Uterus (tissue), 2 donors: ENCODE measurements around the gene VPS52.

Experiments used
- CTCF ChIP-seq, 4 experiments: fragments of 200-600 bp in 2 of 4; fragments of 450-650 bp in 2 of 4; sonication (generic) in 2 of 4; IDR thresholded peaks; one replicate each; pipeline ENCODE4 v1.5.1; 2016 to 2019; ENCODE audit warnings: antibody characterized with exemption in 4 of 4, mild to moderate bottlenecking in 2 of 4, moderate library complexity in 1 of 4
- POLR2A ChIP-seq, 2 donors: fragments of 450-650 bp; IDR thresholded peaks; one replicate each; pipeline ENCODE4 v1.6.1; 2016; ENCODE audit warnings: antibody characterized with exemption in 2 of 2, mild to moderate bottlenecking in 1 of 2, moderate library complexity in 1 of 2

GRCh38 chr6:33248643-33248931 lies 23.1 kb downstream of the VPS52 start:
- TF ChIP-seq CTCF (IDR thresholded peaks at IDR 0.05) (no peak), POLR2A (IDR thresholded peaks at IDR 0.05) (no peak)
